Endodermal cell (in vitro differentiated cells): Measurements from ENCODE around the gene CENATAC. TPM values are rescaled to one million over a fixed set of nuclear protein-coding genes. Genes with fewer than 3 reads are reported as not detected.

Experiments
- DNase-seq: peaks from one replicate; pipeline ENCODE4 v3.0.0-alpha.2; 2017
- H3K27ac ChIP-seq: 2 replicates; pipeline ENCODE4 v1.5.1; 2013; ENCODE audit warnings: mild to moderate bottlenecking, low read depth, low read length, moderate library complexity
- H3K27me3 ChIP-seq: 2 replicates; pipeline ENCODE4 v1.6.1; 2013; ENCODE audit warnings: mild to moderate bottlenecking, low read length, moderate library complexity; ENCODE audit not compliant: insufficient read depth, control insufficient read depth, poor library complexity, severe bottlenecking
- H3K36me3 ChIP-seq: 2 replicates; pipeline ENCODE4 v1.7.0; 2013; ENCODE audit warnings: mild to moderate bottlenecking, low read length, moderate library complexity; ENCODE audit not compliant: control insufficient read depth, insufficient read depth
- H3K4me1 ChIP-seq: one replicate; pipeline ENCODE4 v1.7.0; 2013; ENCODE audit warnings: low read length; ENCODE audit not compliant: control insufficient read depth, insufficient read depth
- H3K4me3 ChIP-seq: 2 replicates; pipeline ENCODE4 v1.5.1; 2013; ENCODE audit warnings: mild to moderate bottlenecking, low read length, moderate library complexity
- H3K9ac ChIP-seq: 2 replicates; pipeline ENCODE4 v1.6.1; 2013; ENCODE audit warnings: mild to moderate bottlenecking, low read length, moderate library complexity; ENCODE audit not compliant: poor library complexity, severe bottlenecking; ENCODE audit errors: extremely low read depth
- H3K9me3 ChIP-seq: 2 replicates; pipeline ENCODE4 v1.6.1; 2013; ENCODE audit warnings: mild to moderate bottlenecking, low read length, moderate library complexity; ENCODE audit not compliant: control insufficient read depth
- H3K27ac Mint-ChIP-seq: 2 replicates; pipeline ENCODE4 v1.8.0; 2020; ENCODE audit warnings: mixed read lengths
- H3K27me3 Mint-ChIP-seq: 2 replicates; pipeline ENCODE4 v1.8.0; 2021; ENCODE audit warnings: mild to moderate bottlenecking, mixed read lengths; ENCODE audit not compliant: insufficient read depth
- H3K36me3 Mint-ChIP-seq: 2 replicates; pipeline ENCODE4 v1.8.0; 2020; ENCODE audit warnings: low read depth, mixed read lengths
- H3K4me1 Mint-ChIP-seq: 2 replicates; pipeline ENCODE4 v1.8.0; 2020; ENCODE audit warnings: mixed read lengths
- H3K4me3 Mint-ChIP-seq: 2 replicates; pipeline ENCODE4 v1.8.0; 2020; ENCODE audit warnings: mild to moderate bottlenecking, moderate library complexity, mixed read lengths
- H3K9me3 Mint-ChIP-seq: 2 replicates; pipeline ENCODE4 v1.8.0; 2020; ENCODE audit warnings: mild to moderate bottlenecking, mixed read lengths
- CTCF ChIP-seq: fragments of 200-600 bp; sonication (generic); conservative IDR thresholded peaks from 2 replicates; pipeline ENCODE4 v1.5.0; 2021; ENCODE audit warnings: antibody characterized with exemption, mild to moderate bottlenecking
- WGBS, 2 experiments: methylation state at CpG; one replicate each; pipeline versions ENCODE4 v1.1.5 to v1.1.7; 2013; ENCODE audit warnings: missing lambda C conversion rate in 2 of 2, mixed read lengths in 1 of 2; ENCODE audit not compliant: insufficient coverage in 1 of 2, insufficient read length in 1 of 2; 5-methylcytosine and 5-hydroxymethylcytosine counted together
- total RNA-seq, 2 donors: library from RNA; stranded (reverse); fragmentation: NEBNext Ultra II Directional in 1 of 2; extraction: Animal tissue kit (Norgen Biotek cat#: 25700) in 1 of 2; gene quantifications; 2 replicates in 1 of 2; 3 replicates in 1 of 2; pipeline ENCODE4 v1.2.1, GENCODE V29; 2021

Gene CENATAC
- total RNA-seq, 2 donors from 2014 or later, result 38.7 to 43.3 TPM

GRCh38 chr11:119019996-119020395, 22.1 kb downstream of the CENATAC start:
- Histone ChIP-seq H3K27ac (no peak overlapping the region), H3K27me3 (no peaks in the 10 kb centered on the region), H3K36me3 (peaks cover 55% of the 10 kb centered on the region), H3K9ac (no peak overlapping the region), H3K4me1 (peaks cover 16% of the 10 kb centered on the region), H3K4me3 (peak overlapping the region; percentile 99), H3K9me3 (no peaks in the 10 kb centered on the region)
- Mint-ChIP-seq H3K36me3 (peaks cover 65% of the 10 kb centered on the region), H3K9me3 (no peaks in the 10 kb centered on the region), H3K27ac (peak overlapping the region; percentile 79), H3K4me3 (peak overlapping the region; percentile 100), H3K4me1 (peaks cover 29% of the 10 kb centered on the region), H3K27me3 (no peaks in the 10 kb centered on the region)
- no peak for DNase-seq
- WGBS, 2 experiments, result 25 to 71% methylated on average over 1 to 2 of the region's 2 CpGs
- TF ChIP-seq CTCF, result no peak

- Histone ChIP-seq H3K27ac (no peak overlapping the region), H3K9ac (no peak overlapping the region), H3K4me3 (no peak overlapping the region), H3K36me3 (peaks cover 55% of the 10 kb centered on the region), H3K27me3 (no peaks in the 10 kb centered on the region), H3K9me3 (no peaks in the 10 kb centered on the region), H3K4me1 (peaks cover 16% of the 10 kb centered on the region)
- no peak overlapping the region for H3K27ac Mint-ChIP-seq
- no peak for TF ChIP-seq CTCF
- no peak overlapping the region for H3K4me3 Mint-ChIP-seq
- H3K9me3 Mint-ChIP-seq, result no peaks in the 10 kb centered on the region
- DNase-seq, result no peak
- peaks cover 33% of the 10 kb centered on the region for H3K4me1 Mint-ChIP-seq
- 92 to 100% methylated on average over 5 of the region's 5 CpGs for WGBS, 2 experiments
- peaks cover 64% of the 10 kb centered on the region for H3K36me3 Mint-ChIP-seq
- H3K27me3 Mint-ChIP-seq, result no peaks in the 10 kb centered on the region
These were observed 23.7 kb downstream of the CENATAC start for GRCh38 chr11:119021631-119022030.

GRCh38 chr11:119023741-119024140, 25.8 kb downstream of the CENATAC start:
- no peak for DNase-seq
- no peak for TF ChIP-seq CTCF
- peaks cover 58% of the 10 kb centered on the region for H3K36me3 ChIP-seq
- H3K4me3 ChIP-seq, result peak overlapping the region; percentile 70
- peaks cover 66% of the 10 kb centered on the region for H3K36me3 Mint-ChIP-seq
- H3K27ac Mint-ChIP-seq, result peak overlapping the region; percentile 18
- peaks cover 27% of the 10 kb centered on the region for H3K4me1 ChIP-seq
- H3K4me3 Mint-ChIP-seq, result peak overlapping the region; percentile 4
- H3K9ac ChIP-seq, result no peak overlapping the region
- peaks cover 46% of the 10 kb centered on the region for H3K4me1 Mint-ChIP-seq
- no peaks in the 10 kb centered on the region for H3K9me3 ChIP-seq
- no peak overlapping the region for H3K27ac ChIP-seq
- H3K27me3 ChIP-seq, result no peaks in the 10 kb centered on the region
- H3K9me3 Mint-ChIP-seq, result no peaks in the 10 kb centered on the region
- H3K27me3 Mint-ChIP-seq, result no peaks in the 10 kb centered on the region
